Sigmoid colon (tissue), 7 donors: Measurements from ENCODE around the gene NTM. TPM values are rescaled to one million over a fixed set of nuclear protein-coding genes. Genes with fewer than 3 reads are reported as not detected.

Experiments used
- DNase-seq: peaks from one replicate; pipeline ENCODE4 v3.0.0-alpha.2; 2019
- H3K27ac ChIP-seq, 4 donors: fragments of 200-600 bp; sonication (generic); one replicate each; pipeline ENCODE4 v1.5.1; 2016 to 2019; ENCODE audit warnings: mild to moderate bottlenecking in 1 of 4
- H3K27me3 ChIP-seq, 3 donors: fragments of 200-600 bp; sonication (generic); one replicate each; pipeline ENCODE4 v1.5.1; 2019; ENCODE audit warnings: mild to moderate bottlenecking in 1 of 3
- H3K36me3 ChIP-seq, 4 donors: fragments of 200-600 bp; sonication (generic); one replicate each; pipeline ENCODE4 v1.5.1; 2016 to 2019
- H3K4me1 ChIP-seq, 4 donors: fragments of 200-600 bp; sonication (generic); one replicate each; pipeline ENCODE4 v1.5.1; 2017 to 2019
- H3K4me3 ChIP-seq, 4 donors: fragments of 200-600 bp; sonication (generic); one replicate each; pipeline ENCODE4 v1.5.1; 2017 to 2019; ENCODE audit warnings: mild to moderate bottlenecking in 2 of 4, moderate library complexity in 1 of 4
- H3K9me3 ChIP-seq, 4 donors: fragments of 200-600 bp in 3 of 4; sonication (generic) in 3 of 4; one replicate each; pipeline versions ENCODE4 v1.5.1 to v1.6.1; 2013 to 2019
- EP300 ChIP-seq, 4 donors: sonication (generic); formaldehyde crosslinking; IDR thresholded peaks; one replicate each; pipeline ENCODE4 v1.6.1; 2017; ENCODE audit warnings: antibody characterized with exemption in 4 of 4
- POLR2A ChIP-seq, 2 donors: fragments of 450-650 bp; IDR thresholded peaks; one replicate each; pipeline ENCODE4 v1.6.1; 2016; ENCODE audit warnings: antibody characterized with exemption in 2 of 2, mild to moderate bottlenecking in 2 of 2, moderate library complexity in 2 of 2
- POLR2AphosphoS5 ChIP-seq, 4 donors: sonication (generic); formaldehyde crosslinking; IDR thresholded peaks; one replicate each; pipeline ENCODE4 v1.6.1; 2017; ENCODE audit warnings: antibody characterized with exemption in 4 of 4
- WGBS, 2 donors: extraction: QIAGEN DNeasy Blood & Tissue Kit; methylation state at CpG; one replicate each; pipeline ENCODE4 v1.1.7; 2013; 5-methylcytosine and 5-hydroxymethylcytosine counted together
- intact Hi-C: fragments of 100-400 bp; cut with DNase I; formaldehyde crosslinking; loops from one replicate; pipeline ENCODE4 v1.15.1; 2023
- polyA plus RNA-seq, 3 donors: library from polyadenylated mRNA; stranded (reverse); fragments of 200-250 nt; gene quantifications; one replicate each; pipeline ENCODE4 v1.2.3, GENCODE V29; 2013
- total RNA-seq, 4 donors: library from RNA; depleted of rRNA; stranded (reverse); fragments of >200 nt; gene quantifications; one replicate each; pipeline ENCODE4 v1.1.0, GENCODE V29; 2016
- TF ChIP-seq, protein P1 (sequence below), 4 experiments: fragments of 450-650 bp in 3 of 4; fragments of 200-600 bp in 1 of 4; IDR thresholded peaks; one replicate each; pipeline ENCODE4 v1.5.1; 2016 to 2019; ENCODE audit warnings: antibody characterized with exemption in 4 of 4, mild to moderate bottlenecking in 3 of 4, moderate library complexity in 2 of 4
- donor health status: healthy with polysubstance abuse.
- donor health status: Bipolar disorder and iron deficiency.
- donor health status: healthy.

NTM gene
- total and polyA plus RNA-seq, 7 donors, result 0.96 to 18.3 (median 6.4) TPM; not detected in 1

DNA sequence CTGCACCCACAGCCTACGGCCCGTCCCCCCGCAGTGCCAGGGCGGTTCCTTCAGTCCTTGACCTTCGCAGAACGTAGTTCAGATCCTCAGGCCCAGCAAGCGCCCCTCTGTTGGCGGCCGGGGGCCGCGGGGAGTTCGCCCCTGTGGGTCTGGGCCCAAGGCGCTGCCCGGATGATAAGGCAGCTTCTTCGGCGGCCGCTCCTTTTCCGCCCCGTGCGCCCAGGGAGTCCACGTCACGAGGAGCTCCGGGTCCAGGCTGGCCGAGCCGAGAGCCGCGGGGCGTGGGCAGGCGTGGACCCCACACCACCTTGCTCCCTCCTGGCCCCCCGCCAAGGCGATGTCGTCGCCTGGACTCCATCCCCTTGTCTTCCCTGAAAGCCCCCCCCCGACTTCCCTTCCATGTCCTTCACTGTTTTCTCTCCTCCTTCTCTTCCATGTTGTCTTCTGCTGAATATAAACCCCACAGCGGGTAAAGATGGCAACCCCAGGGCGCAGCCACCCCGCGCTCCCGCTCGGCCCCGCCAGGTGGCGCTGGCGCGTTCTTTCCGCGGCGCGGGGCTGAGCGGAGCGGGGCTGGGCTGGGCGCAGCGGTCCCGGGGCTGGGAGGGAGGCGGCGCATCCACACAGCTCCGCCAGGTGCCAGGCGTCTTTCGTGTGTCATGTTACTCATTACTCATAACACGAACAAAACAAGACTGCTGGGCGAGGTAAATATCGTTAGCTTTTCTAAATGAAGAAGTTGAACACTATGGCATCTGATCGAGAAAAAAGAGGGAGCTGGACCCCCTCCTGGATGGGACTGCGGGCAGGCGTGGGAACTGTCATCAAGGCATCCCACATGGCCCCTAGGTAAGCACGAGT lies 321.0 kb downstream of the NTM start:
- TF ChIP-seq POLR2A (IDR thresholded peaks at IDR 0.05), result no peak
- TF ChIP-seq, protein P1, sequence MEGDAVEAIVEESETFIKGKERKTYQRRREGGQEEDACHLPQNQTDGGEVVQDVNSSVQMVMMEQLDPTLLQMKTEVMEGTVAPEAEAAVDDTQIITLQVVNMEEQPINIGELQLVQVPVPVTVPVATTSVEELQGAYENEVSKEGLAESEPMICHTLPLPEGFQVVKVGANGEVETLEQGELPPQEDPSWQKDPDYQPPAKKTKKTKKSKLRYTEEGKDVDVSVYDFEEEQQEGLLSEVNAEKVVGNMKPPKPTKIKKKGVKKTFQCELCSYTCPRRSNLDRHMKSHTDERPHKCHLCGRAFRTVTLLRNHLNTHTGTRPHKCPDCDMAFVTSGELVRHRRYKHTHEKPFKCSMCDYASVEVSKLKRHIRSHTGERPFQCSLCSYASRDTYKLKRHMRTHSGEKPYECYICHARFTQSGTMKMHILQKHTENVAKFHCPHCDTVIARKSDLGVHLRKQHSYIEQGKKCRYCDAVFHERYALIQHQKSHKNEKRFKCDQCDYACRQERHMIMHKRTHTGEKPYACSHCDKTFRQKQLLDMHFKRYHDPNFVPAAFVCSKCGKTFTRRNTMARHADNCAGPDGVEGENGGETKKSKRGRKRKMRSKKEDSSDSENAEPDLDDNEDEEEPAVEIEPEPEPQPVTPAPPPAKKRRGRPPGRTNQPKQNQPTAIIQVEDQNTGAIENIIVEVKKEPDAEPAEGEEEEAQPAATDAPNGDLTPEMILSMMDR (IDR thresholded peaks at IDR 0.05), result peak in 2 of 4 experiments; percentile 14 to 43
- no peaks in the 10 kb centered on the region for H3K36me3 ChIP-seq
- no peaks in the 10 kb centered on the region for H3K9me3 ChIP-seq
- H3K4me3 ChIP-seq, result no peak overlapping the region
- intact Hi-C loops, result loop anchor here (10.0 kb wide), 1 partner anchor 1373 kb away; no protein-coding TSS in a partner anchor
- DNase-seq, result no peak
- no peak overlapping the region for H3K27ac ChIP-seq
- H3K27me3 ChIP-seq, result peaks cover 0 to 14% (median 0%) of the 10 kb centered on the region in 3 donors
- WGBS, 2 donors, result 50 to 63% methylated on average over 65 of the region's 65 CpGs
- peaks cover 0 to 18% (median 17%) of the 10 kb centered on the region in 4 donors for H3K4me1 ChIP-seq

GRCh38 chr11:131692151-131692550 lies 321.7 kb downstream of the NTM start:
- H3K9me3 ChIP-seq, result no peaks in the 10 kb centered on the region
- no peak for DNase-seq
- no peak overlapping the region for H3K4me3 ChIP-seq
- intact Hi-C loops, result loop anchor here (10.0 kb wide), 1 partner anchor 1373 kb away; no protein-coding TSS in a partner anchor
- H3K27me3 ChIP-seq, result peaks cover 0 to 14% (median 0%) of the 10 kb centered on the region in 3 donors
- peaks cover 0 to 18% (median 17%) of the 10 kb centered on the region in 4 donors for H3K4me1 ChIP-seq
- no peak for TF ChIP-seq EP300 (IDR thresholded peaks at IDR 0.05)
- no peak for TF ChIP-seq POLR2AphosphoS5 (IDR thresholded peaks at IDR 0.05)
- TF ChIP-seq, protein P1 (IDR thresholded peaks at IDR 0.05), result no peak
- no peak for TF ChIP-seq POLR2A (IDR thresholded peaks at IDR 0.05)
- no peak overlapping the region for H3K27ac ChIP-seq
- no peaks in the 10 kb centered on the region for H3K36me3 ChIP-seq

GRCh38 chr11:131692961-131693360 lies 322.5 kb downstream of the NTM start:
- Histone ChIP-seq H3K36me3 (no peaks in the 10 kb centered on the region), H3K27ac (no peak overlapping the region), H3K9me3 (no peaks in the 10 kb centered on the region), H3K4me3 (no peak overlapping the region), H3K27me3 (peaks cover 0 to 14% (median 0%) of the 10 kb centered on the region in 3 donors), H3K4me1 (peaks cover 0 to 16% (median 15%) of the 10 kb centered on the region in 4 donors)
- intact Hi-C loops, result loop anchor here (10.0 kb wide), 1 partner anchor 1372 kb away; no protein-coding TSS in a partner anchor
- DNase-seq, result no peak
- 49 to 53% methylated on average over 1 of the region's 1 CpG for WGBS, 2 donors
- TF ChIP-seq EP300 (IDR thresholded peaks at IDR 0.05), result no peak
- TF ChIP-seq POLR2AphosphoS5 (IDR thresholded peaks at IDR 0.05), result no peak
- no peak for TF ChIP-seq POLR2A (IDR thresholded peaks at IDR 0.05)
- TF ChIP-seq, protein P1 (IDR thresholded peaks at IDR 0.05), result no peak

GRCh38 chr11:131693756-131694155 lies 323.3 kb downstream of the NTM start:
- intact Hi-C loops, result loop anchor here (2.0 to 10.0 kb wide), 2 partner anchors 335 to 1371 kb away; no protein-coding TSS in a partner anchor
- Histone ChIP-seq H3K36me3 (no peaks in the 10 kb centered on the region), H3K27ac (no peak overlapping the region), H3K4me1 (peaks cover 0 to 10% (median 9%) of the 10 kb centered on the region in 4 donors), H3K27me3 (peaks cover 0 to 14% (median 0%) of the 10 kb centered on the region in 3 donors), H3K9me3 (no peaks in the 10 kb centered on the region), H3K4me3 (no peak overlapping the region)
- TF ChIP-seq POLR2A (IDR thresholded peaks at IDR 0.05), result no peak
- TF ChIP-seq POLR2AphosphoS5 (IDR thresholded peaks at IDR 0.05), result no peak
- TF ChIP-seq, protein P1 (IDR thresholded peaks at IDR 0.05), result no peak
- no peak for TF ChIP-seq EP300 (IDR thresholded peaks at IDR 0.05)
- no peak for DNase-seq
- 42 to 72% methylated on average over 4 of the region's 4 CpGs for WGBS, 2 donors
